HG02943 (cell line): Measurements from ENCODE around the gene PPIL4.

ENCODE experiments used
- ATAC-seq: cut with Tn5 transposase; IDR thresholded peaks from one replicate; pipeline ENCODE4 v1.9.1; 2021; ENCODE audit warnings: mild to moderate bottlenecking, low read depth, moderate library complexity; ENCODE audit not compliant: unreplicated experiment

PPIL4 gene, protein sequence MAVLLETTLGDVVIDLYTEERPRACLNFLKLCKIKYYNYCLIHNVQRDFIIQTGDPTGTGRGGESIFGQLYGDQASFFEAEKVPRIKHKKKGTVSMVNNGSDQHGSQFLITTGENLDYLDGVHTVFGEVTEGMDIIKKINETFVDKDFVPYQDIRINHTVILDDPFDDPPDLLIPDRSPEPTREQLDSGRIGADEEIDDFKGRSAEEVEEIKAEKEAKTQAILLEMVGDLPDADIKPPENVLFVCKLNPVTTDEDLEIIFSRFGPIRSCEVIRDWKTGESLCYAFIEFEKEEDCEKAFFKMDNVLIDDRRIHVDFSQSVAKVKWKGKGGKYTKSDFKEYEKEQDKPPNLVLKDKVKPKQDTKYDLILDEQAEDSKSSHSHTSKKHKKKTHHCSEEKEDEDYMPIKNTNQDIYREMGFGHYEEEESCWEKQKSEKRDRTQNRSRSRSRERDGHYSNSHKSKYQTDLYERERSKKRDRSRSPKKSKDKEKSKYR

DNA sequence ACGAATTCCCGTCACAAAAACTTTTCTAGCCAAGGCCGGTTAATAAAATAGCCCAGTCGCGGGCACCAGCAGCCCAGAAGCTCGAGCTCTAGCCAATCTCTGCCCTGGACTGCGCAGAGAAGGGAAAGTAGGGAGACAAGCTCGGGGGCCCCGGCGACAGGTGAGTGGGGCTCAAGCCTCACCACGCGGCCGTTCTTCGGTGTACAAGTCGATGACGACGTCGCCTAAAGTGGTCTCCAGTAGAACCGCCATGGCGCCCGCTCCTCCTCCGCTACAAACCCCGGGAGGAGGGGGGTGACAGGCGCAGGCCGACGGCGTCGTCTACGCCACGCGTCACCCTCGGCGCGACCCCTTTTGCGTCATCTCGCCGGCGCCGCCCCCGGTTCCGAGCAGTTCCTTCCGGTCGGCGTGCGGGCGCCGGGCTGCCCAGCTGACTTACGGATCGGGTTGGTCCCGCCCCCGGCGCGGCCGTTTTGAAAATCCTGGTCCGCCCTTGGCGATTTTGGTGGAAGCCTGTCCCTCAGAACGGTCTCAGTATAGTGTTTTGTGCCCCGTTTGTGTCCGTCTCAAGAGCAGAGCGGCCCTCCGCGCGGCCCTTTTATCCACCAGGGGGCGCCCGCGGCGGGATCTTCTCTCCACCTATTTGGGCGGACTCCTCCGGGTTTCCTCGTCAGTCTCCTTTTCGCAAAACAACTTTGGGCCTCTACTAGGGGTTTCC, at the start of gene PPIL4:
PPIL4 (minus strand) TSS at position 290 of the 718 bp plus-strand sequence; CDS start at position 252, 38 bp downstream.
- peak; percentile 91 for ATAC-seq

DNA sequence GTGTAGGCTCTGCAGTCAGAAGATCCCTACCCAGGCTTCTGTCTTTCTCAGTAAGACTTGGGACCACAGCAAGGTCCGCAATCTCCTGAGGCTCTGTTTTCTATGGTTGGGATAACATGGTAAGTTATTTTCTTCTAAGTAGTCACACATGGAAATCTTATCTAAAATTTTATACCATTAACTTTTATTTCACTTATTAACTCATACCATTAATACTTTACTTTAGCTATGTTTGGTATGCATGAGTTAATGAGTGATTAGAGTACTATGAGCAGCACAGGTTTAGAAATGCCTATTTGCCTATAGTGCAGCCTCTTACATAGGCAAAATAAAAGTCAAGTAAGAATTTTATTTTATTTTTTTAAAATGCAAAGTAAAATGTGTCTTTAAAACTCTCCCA, 47.6 kb upstream of the PPIL4 start:
- ATAC-seq, result no peak

GRCh38 chr6:149592983-149593382, 47.1 kb upstream of the PPIL4 start:
- ATAC-seq, result no peak

DNA sequence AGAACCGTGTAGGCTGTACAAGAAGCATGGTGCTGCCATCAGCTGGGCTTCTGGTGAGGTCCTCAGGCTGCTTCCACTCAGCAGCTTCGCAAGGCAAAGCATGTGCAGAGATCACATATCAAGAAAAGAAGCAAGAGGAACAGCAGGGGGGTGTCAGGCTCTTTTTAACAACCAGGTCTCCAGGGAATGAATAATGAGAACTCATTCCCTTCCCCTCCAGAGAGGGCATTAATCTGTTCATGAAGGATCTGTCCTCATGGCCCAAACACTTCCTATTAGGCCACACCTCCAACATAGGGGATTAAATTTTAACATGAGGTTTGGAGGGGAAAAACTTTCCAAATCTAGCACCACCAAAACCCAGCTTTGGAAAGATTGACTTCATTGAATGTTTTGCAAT, 40.3 kb upstream of the PPIL4 start:
- ATAC-seq, result no peak

DNA sequence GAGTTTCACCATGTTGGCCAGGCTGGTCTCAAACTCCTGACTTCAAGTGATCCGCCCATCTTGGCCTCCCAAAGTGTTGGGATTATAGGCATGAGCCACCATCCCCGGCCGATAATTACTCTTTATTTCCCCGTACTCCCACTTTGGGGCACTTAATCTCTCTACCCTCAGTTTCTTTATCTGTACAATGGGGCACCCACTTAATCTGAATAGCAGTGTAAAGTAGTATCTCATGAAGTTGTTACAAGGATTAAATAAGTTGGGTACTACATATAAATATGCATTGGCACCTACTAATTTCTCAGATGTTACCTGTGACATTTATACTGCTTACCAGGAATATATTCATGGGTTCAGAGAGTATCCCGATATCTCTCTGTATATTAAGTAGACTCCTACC, 35.5 kb upstream of the PPIL4 start:
- ATAC-seq, result no peak

DNA sequence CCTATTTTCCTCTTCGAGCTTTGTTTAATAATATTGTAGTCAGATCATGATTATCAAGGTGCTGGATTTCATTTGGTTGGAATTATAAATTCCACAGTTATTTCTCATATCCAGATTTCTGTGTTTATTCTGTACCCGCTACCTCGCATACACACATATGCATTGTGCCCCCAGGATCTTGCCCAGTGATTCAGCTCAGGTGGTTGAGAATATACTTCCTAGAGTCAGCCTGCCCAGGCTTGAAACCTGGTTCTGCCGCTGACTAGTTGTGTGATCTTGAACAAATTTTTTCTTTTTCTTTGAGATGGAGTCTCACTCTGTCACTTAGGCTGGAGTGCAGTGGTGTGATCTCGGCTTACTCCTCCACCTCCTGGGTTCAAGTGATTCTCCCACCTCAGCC, 35.0 kb upstream of the PPIL4 start:
- ATAC-seq, result no peak

DNA sequence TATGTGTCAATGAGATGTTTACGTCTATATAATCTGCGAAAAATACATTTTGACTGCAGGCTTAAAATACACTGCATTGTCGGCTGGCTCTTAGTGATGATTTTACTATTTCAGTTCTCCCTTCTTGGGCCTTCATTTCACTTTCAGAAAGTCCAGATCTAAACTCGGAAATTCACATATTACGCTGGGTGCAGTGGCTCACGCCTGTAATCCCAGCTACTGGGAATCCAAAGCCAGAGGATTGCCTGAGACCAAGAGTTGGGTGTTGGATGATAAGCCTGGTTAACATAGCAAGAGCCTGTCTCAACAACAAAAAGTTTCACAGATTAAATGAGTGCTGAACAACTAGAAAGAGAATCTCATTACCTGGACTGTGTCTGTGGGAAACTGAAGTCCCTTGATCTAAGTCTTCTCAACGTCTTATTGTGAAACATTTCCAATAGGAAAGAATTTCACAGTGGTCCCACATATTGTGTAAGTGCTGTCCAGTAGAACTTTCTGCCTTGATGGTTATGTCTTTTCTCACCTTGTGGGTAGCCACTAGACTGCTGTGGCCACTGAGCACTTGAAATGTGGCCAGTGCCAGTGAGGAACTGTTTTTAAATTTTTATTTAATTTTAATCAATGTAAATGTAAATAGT, 22.2 kb upstream of the PPIL4 start:
- no peak for ATAC-seq

- no peak for ATAC-seq
These were observed 21.3 kb upstream of the PPIL4 start for GRCh38 chr6:149567194-149567586.

DNA sequence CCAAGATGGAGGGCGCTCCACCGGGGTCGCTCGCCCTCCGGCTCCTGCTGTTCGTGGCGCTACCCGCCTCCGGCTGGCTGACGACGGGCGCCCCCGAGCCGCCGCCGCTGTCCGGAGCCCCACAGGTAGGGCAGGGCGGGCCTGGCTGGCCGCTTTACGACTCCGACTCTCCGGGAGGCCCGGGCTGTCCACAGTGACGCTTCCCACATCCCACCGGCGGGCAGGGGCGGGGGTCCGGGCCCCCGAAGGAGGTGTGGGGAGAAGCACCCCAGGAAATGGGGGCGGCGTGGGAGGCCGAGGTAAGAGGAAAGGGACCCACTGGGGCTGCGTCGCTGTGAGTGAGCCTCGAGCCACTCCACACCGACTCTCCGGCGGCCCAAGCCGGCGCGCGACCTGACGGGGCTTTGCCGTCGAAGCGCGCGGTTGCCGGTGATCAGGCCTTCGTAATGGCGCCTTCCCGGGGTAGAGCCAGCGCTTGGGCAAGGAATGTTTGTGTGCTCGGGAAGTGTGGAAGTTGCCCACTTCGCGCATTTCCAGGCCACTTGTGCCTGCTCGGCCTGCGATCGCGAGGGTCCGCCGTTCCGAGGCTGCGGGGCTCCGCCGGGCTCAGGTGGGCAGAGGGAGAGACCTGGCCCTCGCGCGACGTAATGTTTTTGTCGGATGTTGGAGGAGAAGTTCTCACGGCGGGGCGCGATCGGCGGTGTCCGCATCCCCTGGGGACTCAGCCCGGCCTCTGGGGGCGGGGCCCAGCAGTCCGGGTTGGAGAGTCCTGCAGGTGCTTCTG, 20.8 kb upstream of the PPIL4 start:
- ATAC-seq, result peak; percentile 22

DNA sequence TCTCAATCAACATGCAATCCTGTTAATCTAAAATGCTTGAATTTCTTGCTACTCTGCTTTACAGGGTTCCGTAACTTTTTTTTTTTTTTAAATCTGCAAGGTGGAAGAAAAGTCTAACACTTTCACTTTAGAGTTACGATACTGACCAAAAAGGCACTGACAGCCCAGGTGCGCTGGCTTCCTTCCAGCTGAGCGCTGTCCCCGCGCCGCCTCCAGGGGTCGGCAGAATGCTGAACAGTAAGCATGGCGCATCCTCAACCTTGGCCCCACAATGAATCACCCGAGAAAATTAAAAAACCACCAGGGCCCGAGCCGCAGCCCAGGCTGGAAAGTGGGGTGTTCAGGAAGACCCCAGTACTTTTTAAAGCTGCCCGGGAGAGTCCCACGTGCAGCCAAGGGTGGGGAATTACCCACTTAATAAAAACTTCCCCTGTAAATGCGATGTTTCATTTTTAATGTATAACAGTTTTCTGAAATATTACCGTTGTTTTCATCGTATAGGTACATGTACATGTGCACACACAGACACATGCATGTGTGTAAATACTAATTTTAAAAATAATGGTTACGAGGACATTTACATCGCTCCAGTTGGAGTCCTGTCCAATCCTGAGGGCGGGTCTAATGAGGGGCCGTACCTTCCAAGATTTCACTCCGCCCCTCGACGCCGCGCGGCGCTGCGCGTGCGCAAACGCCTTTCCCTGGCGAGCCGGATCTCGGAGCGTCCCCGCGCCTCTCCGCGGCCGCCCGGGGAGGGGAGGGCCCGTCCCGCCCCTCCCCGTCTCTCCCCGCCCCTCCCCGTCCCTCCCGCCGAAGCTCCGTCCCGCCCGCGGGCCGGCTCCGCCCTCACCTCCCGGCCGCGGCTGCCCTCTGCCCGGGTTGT, 19.9 kb upstream of the PPIL4 start, which contains the start of gene GINM1:
GINM1 (plus strand) TSS at position 849 of the 883 bp plus-strand sequence. CDS start 40 bp downstream, outside the sequence.
- ATAC-seq, result peak; percentile 78

DNA sequence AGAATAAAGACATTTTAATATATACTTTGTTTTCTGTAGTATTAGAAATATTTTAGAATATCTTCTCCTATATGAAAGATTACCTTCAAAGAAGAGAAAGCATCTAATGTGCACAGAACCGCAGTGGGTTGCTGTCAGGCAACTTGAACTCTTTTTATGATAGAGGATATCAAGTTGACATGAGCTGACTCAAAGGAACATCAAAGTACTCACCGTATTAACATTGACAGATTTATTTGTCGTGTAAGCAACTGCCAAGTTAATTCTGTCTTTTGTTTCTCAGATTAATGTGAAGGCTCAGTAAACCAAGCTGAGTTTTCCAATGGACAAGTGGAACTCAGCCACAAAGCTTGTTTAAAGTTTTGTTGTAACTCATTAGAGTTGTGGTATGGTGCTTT, 18.1 kb upstream of the PPIL4 start:
- ATAC-seq, result no peak

GRCh38 chr6:149563203-149563927, 17.5 kb upstream of the PPIL4 start:
- ATAC-seq, result no peak

DNA sequence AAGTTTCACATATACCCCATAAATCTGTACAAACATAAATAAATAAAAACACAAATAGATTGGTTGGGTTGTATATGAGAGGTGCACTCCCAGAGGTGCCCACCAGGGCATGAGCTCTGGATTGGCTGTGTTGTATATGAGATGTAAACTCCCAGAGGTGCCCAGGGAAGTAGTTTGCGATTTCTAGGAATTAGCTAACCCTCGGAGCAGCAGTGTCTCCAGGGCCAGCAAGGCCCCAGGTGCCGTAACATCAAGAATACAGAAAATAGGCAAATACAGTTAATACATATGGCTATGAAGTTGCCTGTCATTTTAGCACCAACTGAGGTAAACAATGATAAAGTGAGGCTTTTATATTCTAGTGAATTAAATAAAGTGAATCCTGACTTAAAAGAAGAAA, 14.9 kb upstream of the PPIL4 start:
- ATAC-seq, result no peak

GRCh38 chr6:149559389-149559788, 13.5 kb upstream of the PPIL4 start:
- no peak for ATAC-seq

DNA sequence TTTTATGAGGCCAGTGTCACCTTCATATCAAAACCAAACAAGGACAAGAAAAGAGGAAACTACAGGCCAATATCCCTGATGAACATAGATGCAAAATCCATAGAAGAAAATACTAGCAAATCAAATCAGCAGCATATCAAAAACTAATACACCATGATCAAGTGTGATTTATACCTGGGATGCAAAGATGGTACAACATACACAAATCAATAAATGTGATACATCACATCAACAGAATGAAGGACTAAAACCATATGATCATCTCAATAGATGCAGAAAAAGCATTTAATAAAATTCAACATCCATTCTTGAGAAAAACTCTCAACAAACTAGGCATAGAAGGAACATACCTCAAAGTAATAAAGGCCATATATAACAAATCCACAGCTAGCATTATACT, 12.2 kb upstream of the PPIL4 start:
- no peak for ATAC-seq

DNA sequence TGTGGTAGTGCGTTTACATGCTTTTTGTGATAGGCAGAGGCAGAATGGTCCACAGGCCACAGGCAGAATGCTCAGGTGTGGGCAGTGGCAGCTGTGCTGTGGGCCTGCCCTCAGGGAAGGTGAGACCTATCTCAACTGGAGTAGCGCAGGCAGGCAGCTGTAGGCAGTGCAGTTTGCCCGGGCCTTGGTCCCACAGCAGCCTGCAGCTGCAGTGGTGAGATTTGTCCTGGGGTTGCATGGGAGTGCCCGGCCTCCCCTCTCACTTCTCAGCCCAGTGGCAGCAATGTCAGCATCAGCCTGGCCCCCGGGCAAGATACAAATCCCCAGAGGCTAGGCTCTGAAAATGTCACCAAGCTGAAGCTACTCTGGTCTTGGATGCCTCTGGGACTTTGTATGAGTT, 6.1 kb upstream of the PPIL4 start:
- ATAC-seq, result no peak

DNA sequence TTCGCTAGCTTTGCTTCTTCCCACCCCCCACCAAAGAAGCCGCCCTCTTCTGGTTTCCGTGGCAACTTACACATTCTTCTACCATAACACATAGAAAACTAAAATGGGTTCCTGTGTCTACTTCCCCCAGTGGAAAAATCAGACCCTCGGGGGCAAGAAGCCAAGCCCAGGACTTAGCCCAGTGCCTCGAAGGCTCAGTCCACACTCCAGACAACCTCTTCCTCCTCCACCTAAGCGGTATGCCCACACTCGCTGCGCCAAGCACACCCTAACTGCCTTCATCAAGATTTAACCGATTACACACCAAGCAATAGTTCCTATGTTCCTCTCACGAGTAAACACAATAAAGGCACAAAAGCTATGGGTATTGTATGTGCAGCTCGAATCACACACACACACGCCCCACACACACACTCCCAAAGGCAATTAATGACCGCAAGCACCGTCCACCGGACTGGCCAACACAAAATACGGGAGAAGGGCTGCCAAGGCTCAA, 537 bp downstream of the PPIL4 start:
- no peak for ATAC-seq

DNA sequence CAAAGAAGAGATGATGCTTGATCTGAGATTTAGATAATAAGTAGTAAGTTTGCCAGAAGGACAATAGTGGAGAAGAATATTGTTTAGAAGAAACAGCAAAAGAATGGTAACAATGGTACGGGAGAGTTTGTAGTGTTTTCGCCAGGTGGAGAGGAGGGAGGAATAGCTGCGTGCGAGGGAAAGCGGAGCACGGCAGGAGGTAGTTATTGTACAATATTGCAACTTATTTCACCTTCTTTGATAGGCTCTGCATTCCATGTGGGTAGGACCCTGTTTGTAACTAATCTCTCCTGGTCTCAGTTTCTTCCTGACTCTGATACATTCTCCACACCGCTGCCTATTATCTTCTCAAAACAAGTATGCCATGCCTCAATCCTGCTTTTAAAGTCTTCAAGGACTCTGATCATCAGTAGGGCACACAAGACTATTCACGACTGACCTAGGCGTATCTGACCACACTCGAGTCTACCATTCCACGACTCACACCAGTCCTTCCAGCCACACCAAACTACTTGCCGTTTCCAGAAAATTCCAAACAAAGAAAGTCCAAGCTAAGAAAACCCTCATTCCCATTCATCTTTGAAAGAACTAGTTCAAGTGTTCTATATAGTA, 1.1 kb downstream of the PPIL4 start:
- ATAC-seq, result no peak
